HAP-1 (cell line): ENCODE measurements around the gene CYP19A1.

Experiments used
- DNase-seq, 2 experiments: peaks; one replicate each; pipeline ENCODE4 v3.0.0-alpha.2; 2016 to 2020; ENCODE audit warnings: low spot score in 2 of 2
- H3K27me3 ChIP-seq: fragments of 250-450 bp; sonication (Bioruptor Pico); 2 replicates; pipeline ENCODE4 v1.5.1; 2020; ENCODE audit warnings: low read depth, mild to moderate bottlenecking, moderate library complexity
- H3K36me3 ChIP-seq: fragments of 250-450 bp; sonication (Bioruptor Pico); replicated peaks from 2 replicates; pipeline ENCODE4 v1.5.1; 2020; ENCODE audit warnings: mild to moderate bottlenecking
- H3K4me1 ChIP-seq: fragments of 250-450 bp; sonication (Bioruptor Pico); 2 replicates; pipeline ENCODE4 v1.5.1; 2020; ENCODE audit warnings: mild to moderate bottlenecking
- H3K4me3 ChIP-seq: fragments of 250-450 bp; sonication (Bioruptor Pico); 2 replicates; pipeline ENCODE4 v1.5.1; 2020; ENCODE audit warnings: mild to moderate bottlenecking, moderate library complexity
- H3K9me3 ChIP-seq: fragments of 250-450 bp; sonication (Bioruptor Pico); 2 replicates; pipeline ENCODE4 v1.5.1; 2020; ENCODE audit warnings: mild to moderate bottlenecking, moderate library complexity
- in situ Hi-C: fragments of 300-500 bp; cut with MboI; formaldehyde crosslinking; loops from 3 replicates; pipeline ENCODE4 v1.14.3; 2020; ENCODE audit warnings: low sequenced_read_pairs, inconsistent platforms, mixed read lengths

The CYP19A1 gene

GRCh38 chr15:51369451-51369761, 31.0 kb upstream of the CYP19A1 start:
- H3K36me3 ChIP-seq, result no peaks in the 10 kb centered on the region
- H3K27me3 ChIP-seq, result peaks cover 3% of the 10 kb centered on the region; the same call in 1 of the 2 replicates
- DNase-seq, result no peak
- in situ Hi-C loops, result no loop called here
- H3K4me1 ChIP-seq, result no peaks in the 10 kb centered on the region; the same call in 1 of the 2 replicates
- H3K4me3 ChIP-seq, result no peak overlapping the region
- no peaks in the 10 kb centered on the region for H3K9me3 ChIP-seq

- Histone ChIP-seq H3K27me3 (peaks cover 3% of the 10 kb centered on the region; the same call in 1 of the 2 replicates), H3K4me3 (no peak overlapping the region), H3K9me3 (no peaks in the 10 kb centered on the region), H3K4me1 (no peaks in the 10 kb centered on the region; the same call in 1 of the 2 replicates), H3K36me3 (no peaks in the 10 kb centered on the region)
- no peak for DNase-seq
- in situ Hi-C loops, result no loop called here
Observed at GRCh38 chr15:51368751-51369450, 30.5 kb upstream of the CYP19A1 start.

GRCh38 chr15:51368307-51368706, 29.9 kb upstream of the CYP19A1 start:
- Histone ChIP-seq H3K4me3 (no peak overlapping the region), H3K36me3 (no peaks in the 10 kb centered on the region), H3K9me3 (no peaks in the 10 kb centered on the region), H3K27me3 (peaks cover 3% of the 10 kb centered on the region; the same call in 1 of the 2 replicates), H3K4me1 (no peaks in the 10 kb centered on the region)
- in situ Hi-C loops, result no loop called here
- no peak for DNase-seq

- H3K36me3 ChIP-seq, result no peaks in the 10 kb centered on the region
- in situ Hi-C loops, result no loop called here
- DNase-seq, result no peak
- H3K4me3 ChIP-seq, result no peak overlapping the region
- no peaks in the 10 kb centered on the region for H3K9me3 ChIP-seq
- H3K27me3 ChIP-seq, result peaks cover 3% of the 10 kb centered on the region; the same call in 1 of the 2 replicates
- H3K4me1 ChIP-seq, result no peaks in the 10 kb centered on the region
Observed at GRCh38 chr15:51367322-51367976, 29.1 kb upstream of the CYP19A1 start.

GRCh38 chr15:51366920-51367319, 28.5 kb upstream of the CYP19A1 start:
- DNase-seq, result no peak
- in situ Hi-C loops, result no loop called here
- H3K36me3 ChIP-seq, result no peaks in the 10 kb centered on the region
- H3K27me3 ChIP-seq, result peaks cover 3% of the 10 kb centered on the region; the same call in 1 of the 2 replicates
- no peak overlapping the region for H3K4me3 ChIP-seq
- no peaks in the 10 kb centered on the region for H3K9me3 ChIP-seq
- no peaks in the 10 kb centered on the region for H3K4me1 ChIP-seq

- H3K4me1 ChIP-seq, result no peaks in the 10 kb centered on the region
- in situ Hi-C loops, result no loop called here
- H3K36me3 ChIP-seq, result no peaks in the 10 kb centered on the region
- no peaks in the 10 kb centered on the region for H3K9me3 ChIP-seq
- H3K27me3 ChIP-seq, result peaks cover 3% of the 10 kb centered on the region; the same call in 1 of the 2 replicates
- H3K4me3 ChIP-seq, result no peak overlapping the region
- DNase-seq, result no peak
Observed at GRCh38 chr15:51366071-51366470, 27.7 kb upstream of the CYP19A1 start.

- no peaks in the 10 kb centered on the region for H3K9me3 ChIP-seq
- DNase-seq, result no peak
- in situ Hi-C loops, result no loop called here
Observed at GRCh38 chr15:51365417-51365816, 27.0 kb upstream of the CYP19A1 start.

GRCh38 chr15:51363383-51363782, 25.0 kb upstream of the CYP19A1 start:
- no peak overlapping the region for H3K4me3 ChIP-seq
- in situ Hi-C loops, result no loop called here
- H3K4me1 ChIP-seq, result no peaks in the 10 kb centered on the region
- no peak for DNase-seq
- peaks cover 3% of the 10 kb centered on the region; the same call in 1 of the 2 replicates for H3K27me3 ChIP-seq
- no peaks in the 10 kb centered on the region for H3K9me3 ChIP-seq
- H3K36me3 ChIP-seq, result no peaks in the 10 kb centered on the region

More at GRCh38 chr15:51365417-51365816, 27.0 kb upstream of the CYP19A1 start:
- H3K4me1 ChIP-seq, result no peaks in the 10 kb centered on the region
- no peaks in the 10 kb centered on the region for H3K36me3 ChIP-seq
- no peak overlapping the region for H3K4me3 ChIP-seq
- H3K27me3 ChIP-seq, result peaks cover 3% of the 10 kb centered on the region; the same call in 1 of the 2 replicates

- no peak for DNase-seq
- in situ Hi-C loops, result no loop called here
Observed at GRCh38 chr15:51359981-51360380, 21.6 kb upstream of the CYP19A1 start.

GRCh38 chr15:51356983-51357382, 18.6 kb upstream of the CYP19A1 start:
- H3K4me3 ChIP-seq, result no peak overlapping the region
- no peak for DNase-seq
- no peaks in the 10 kb centered on the region for H3K36me3 ChIP-seq
- in situ Hi-C loops, result no loop called here
- no peaks in the 10 kb centered on the region for H3K27me3 ChIP-seq
- no peaks in the 10 kb centered on the region for H3K4me1 ChIP-seq
- no peaks in the 10 kb centered on the region for H3K9me3 ChIP-seq

More at GRCh38 chr15:51359981-51360380, 21.6 kb upstream of the CYP19A1 start:
- Histone ChIP-seq H3K4me1 (no peaks in the 10 kb centered on the region), H3K27me3 (no peaks in the 10 kb centered on the region), H3K4me3 (no peak overlapping the region), H3K9me3 (no peaks in the 10 kb centered on the region), H3K36me3 (no peaks in the 10 kb centered on the region)

GRCh38 chr15:51356147-51356546, 17.8 kb upstream of the CYP19A1 start:
- Histone ChIP-seq H3K36me3 (no peaks in the 10 kb centered on the region), H3K4me1 (no peaks in the 10 kb centered on the region), H3K9me3 (no peaks in the 10 kb centered on the region), H3K4me3 (no peak overlapping the region), H3K27me3 (no peaks in the 10 kb centered on the region)
- DNase-seq, result no peak
- in situ Hi-C loops, result no loop called here

GRCh38 chr15:51355096-51355495, 16.7 kb upstream of the CYP19A1 start:
- no peak for DNase-seq
- no peaks in the 10 kb centered on the region for H3K27me3 ChIP-seq
- H3K9me3 ChIP-seq, result no peaks in the 10 kb centered on the region
- no peaks in the 10 kb centered on the region for H3K4me1 ChIP-seq
- no peak overlapping the region for H3K4me3 ChIP-seq
- in situ Hi-C loops, result no loop called here
- H3K36me3 ChIP-seq, result no peaks in the 10 kb centered on the region

GRCh38 chr15:51353976-51354375, 15.6 kb upstream of the CYP19A1 start:
- Histone ChIP-seq H3K4me3 (no peak overlapping the region), H3K4me1 (no peaks in the 10 kb centered on the region), H3K36me3 (no peaks in the 10 kb centered on the region), H3K27me3 (no peaks in the 10 kb centered on the region), H3K9me3 (no peaks in the 10 kb centered on the region)
- DNase-seq, result no peak
- in situ Hi-C loops, result no loop called here

- in situ Hi-C loops, result no loop called here
- H3K27me3 ChIP-seq, result no peaks in the 10 kb centered on the region
Observed at GRCh38 chr15:51350723-51351122, 12.3 kb upstream of the CYP19A1 start.

More at GRCh38 chr15:51350723-51351122, 12.3 kb upstream of the CYP19A1 start:
- Histone ChIP-seq H3K36me3 (no peaks in the 10 kb centered on the region), H3K4me1 (no peaks in the 10 kb centered on the region), H3K4me3 (no peak overlapping the region), H3K9me3 (no peaks in the 10 kb centered on the region)
- DNase-seq, result no peak
